ENCODE data around the gene KRTAP5-9.

GRCh38 chr11:71519546-71519945, 28.7 kb upstream of the KRTAP5-9 start:
- TF ChIP-seq CTCF (conservative IDR thresholded peaks at IDR 0.05; ENCODE audit: low read depth, low read length), result no peak
- TF ChIP-seq EZH2 (IDR thresholded peaks at IDR 0.05; ENCODE audit: borderline replicate concordance, low read depth, low read length, poor library complexity, severe bottlenecking), result no peak

Measured in A673 (cell line).